Vagina (tissue), 2 donors: Measurements from ENCODE around the gene YARS1.

Experiments used
- CTCF ChIP-seq, 3 experiments: fragments of 450-650 bp in 2 of 3; fragments of 200-600 bp in 1 of 3; sonication (generic) in 1 of 3; IDR thresholded peaks; one replicate each; pipeline ENCODE4 v1.5.1; 2017 to 2019; ENCODE audit warnings: antibody characterized with exemption in 3 of 3, mild to moderate bottlenecking in 2 of 3, moderate library complexity in 2 of 3
- POLR2A ChIP-seq, 2 donors: fragments of 450-650 bp; IDR thresholded peaks; one replicate each; pipeline ENCODE4 v1.6.1; 2017; ENCODE audit warnings: antibody characterized with exemption in 2 of 2, mild to moderate bottlenecking in 2 of 2, moderate library complexity in 2 of 2
- POLR2AphosphoS5 ChIP-seq, 2 donors: sonication (generic); formaldehyde crosslinking; IDR thresholded peaks; one replicate each; pipeline ENCODE4 v1.9.0; 2017; ENCODE audit warnings: antibody characterized with exemption in 2 of 2, mild to moderate bottlenecking in 2 of 2, low read depth in 1 of 2; ENCODE audit not compliant: insufficient read depth in 1 of 2

- TF ChIP-seq POLR2AphosphoS5 (IDR thresholded peaks at IDR 0.05; ENCODE audit: insufficient read depth in 1 of 2, low read depth in 1 of 2) (no peak), POLR2A (IDR thresholded peaks at IDR 0.05) (no peak), CTCF (IDR thresholded peaks at IDR 0.05) (no peak)
Observed at GRCh38 chr1:32755810-32756159, 61.4 kb downstream of the YARS1 start.
